ENCODE measurements around the gene COL20A1. TPM values are rescaled to one million over a fixed set of nuclear protein-coding genes. Genes with fewer than 3 reads are reported as not detected.

Gene COL20A1
- total RNA-seq, 1 experiment from 2014 or later = 0.23 TPM

DNA sequence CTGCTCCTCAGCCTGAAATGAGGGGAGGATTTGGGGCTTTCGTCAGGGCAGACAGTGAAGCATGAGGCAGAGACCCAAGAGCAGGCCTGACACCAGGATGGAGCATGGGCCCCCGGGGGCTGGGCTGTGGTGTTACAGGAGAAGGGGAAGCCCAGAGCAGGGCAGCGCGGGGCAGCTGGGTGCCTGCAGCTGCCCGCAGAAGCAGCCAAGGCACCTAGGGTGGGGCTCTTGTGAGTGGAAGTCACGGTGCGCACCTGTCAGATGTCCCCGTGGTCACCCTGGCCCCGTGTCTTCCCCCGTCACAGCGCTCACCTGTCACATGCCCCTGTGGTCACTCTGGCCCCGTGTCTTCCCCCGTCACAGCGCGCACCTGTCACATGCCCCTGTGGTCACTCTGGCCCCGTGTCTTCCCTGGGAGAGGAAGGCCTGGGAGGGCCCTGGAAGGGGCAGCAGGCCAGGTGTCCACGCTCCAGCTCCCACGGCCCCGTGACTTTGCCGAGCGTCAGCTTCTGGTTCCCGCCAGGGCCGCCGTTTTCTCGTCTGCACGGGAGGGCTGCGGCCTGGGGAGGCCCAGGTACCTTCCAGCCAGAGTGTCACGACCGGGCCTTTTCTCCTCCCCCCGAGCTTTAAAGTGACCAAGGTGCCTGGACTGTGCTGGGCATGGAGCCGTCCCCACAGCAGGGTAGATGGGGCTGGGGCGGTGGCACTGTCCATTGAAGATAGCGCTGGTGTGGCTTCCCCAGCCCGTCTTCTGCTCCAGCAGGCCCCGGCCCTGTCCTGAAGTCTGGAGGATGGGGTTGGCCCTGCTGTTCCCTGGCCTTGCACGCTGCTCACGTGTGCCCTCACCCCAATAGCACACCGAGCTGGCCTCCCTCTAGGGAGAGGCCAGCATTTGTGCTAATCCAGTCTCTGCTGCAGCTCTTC is 11.0 kb upstream of the COL20A1 start:
- Histone ChIP-seq H3K4me3 (ENCODE audit: low read depth in 2 of 2, low read length in 2 of 2) (no peak overlapping the region), H3K9me3 (ENCODE audit: control insufficient read depth, insufficient read depth, low read depth, low read length) (no peaks in the 10 kb centered on the region), H3K36me3 (ENCODE audit: control insufficient read depth, insufficient read depth, low read length) (no peaks in the 10 kb centered on the region; the same call in none of the 2 replicates), H3K27me3 (ENCODE audit: control insufficient read depth, insufficient read depth, low read length) (no peaks in the 10 kb centered on the region), H3K4me1 (ENCODE audit: control insufficient read depth, insufficient read depth, low read length) (no peaks in the 10 kb centered on the region), H3K27ac (ENCODE audit: low read length) (no peak overlapping the region)
- in situ Hi-C loops (cut with HindIII; ENCODE audit: low pct_unique_long_range_greater_than_20kb, low sequenced_read_pairs) (loop anchor here (25.0 kb wide), 1 partner anchor 105 kb away; no protein-coding TSS in a partner anchor), intact Hi-C loops (cut with micrococcal nuclease; ENCODE audit: unreplicated experiment) (no loop called here)
- ATAC-seq (no peak), DNase-seq (ENCODE audit: low read depth, low spot score) (no peak)
- BruUV-seq (replicated peaks) = no TSS peak
- POLR2A ChIA-PET = no interaction called here
- CTCF ChIA-PET = interaction anchor here (0.6 to 1.8 kb wide), 2 partner anchors 58 to 413 kb away, joined by 5 read pairs; no protein-coding TSS in a partner anchor
- TF ChIP-seq POLR2AphosphoS5 (IDR thresholded peaks at IDR 0.05; ENCODE audit: low read depth, low read length) (no peak), CTCF (IDR thresholded peaks at IDR 0.05) (no peak)

- in situ Hi-C loops (cut with HindIII; ENCODE audit: low pct_unique_long_range_greater_than_20kb, low sequenced_read_pairs) = loop anchor here (25.0 kb wide), 1 partner anchor 104 kb away; no protein-coding TSS in a partner anchor
- ATAC-seq (no peak), DNase-seq (ENCODE audit: low read depth, low spot score) (no peak)
- H3K4me3 ChIP-seq (ENCODE audit: low read depth in 2 of 2, low read length in 2 of 2) = no peak overlapping the region
- H3K36me3 ChIP-seq (ENCODE audit: control insufficient read depth, insufficient read depth, low read length) = no peaks in the 10 kb centered on the region; the same call in 1 of the 2 replicates
- intact Hi-C loops (cut with micrococcal nuclease; ENCODE audit: unreplicated experiment) = no loop called here
- TF ChIP-seq, protein P1, sequence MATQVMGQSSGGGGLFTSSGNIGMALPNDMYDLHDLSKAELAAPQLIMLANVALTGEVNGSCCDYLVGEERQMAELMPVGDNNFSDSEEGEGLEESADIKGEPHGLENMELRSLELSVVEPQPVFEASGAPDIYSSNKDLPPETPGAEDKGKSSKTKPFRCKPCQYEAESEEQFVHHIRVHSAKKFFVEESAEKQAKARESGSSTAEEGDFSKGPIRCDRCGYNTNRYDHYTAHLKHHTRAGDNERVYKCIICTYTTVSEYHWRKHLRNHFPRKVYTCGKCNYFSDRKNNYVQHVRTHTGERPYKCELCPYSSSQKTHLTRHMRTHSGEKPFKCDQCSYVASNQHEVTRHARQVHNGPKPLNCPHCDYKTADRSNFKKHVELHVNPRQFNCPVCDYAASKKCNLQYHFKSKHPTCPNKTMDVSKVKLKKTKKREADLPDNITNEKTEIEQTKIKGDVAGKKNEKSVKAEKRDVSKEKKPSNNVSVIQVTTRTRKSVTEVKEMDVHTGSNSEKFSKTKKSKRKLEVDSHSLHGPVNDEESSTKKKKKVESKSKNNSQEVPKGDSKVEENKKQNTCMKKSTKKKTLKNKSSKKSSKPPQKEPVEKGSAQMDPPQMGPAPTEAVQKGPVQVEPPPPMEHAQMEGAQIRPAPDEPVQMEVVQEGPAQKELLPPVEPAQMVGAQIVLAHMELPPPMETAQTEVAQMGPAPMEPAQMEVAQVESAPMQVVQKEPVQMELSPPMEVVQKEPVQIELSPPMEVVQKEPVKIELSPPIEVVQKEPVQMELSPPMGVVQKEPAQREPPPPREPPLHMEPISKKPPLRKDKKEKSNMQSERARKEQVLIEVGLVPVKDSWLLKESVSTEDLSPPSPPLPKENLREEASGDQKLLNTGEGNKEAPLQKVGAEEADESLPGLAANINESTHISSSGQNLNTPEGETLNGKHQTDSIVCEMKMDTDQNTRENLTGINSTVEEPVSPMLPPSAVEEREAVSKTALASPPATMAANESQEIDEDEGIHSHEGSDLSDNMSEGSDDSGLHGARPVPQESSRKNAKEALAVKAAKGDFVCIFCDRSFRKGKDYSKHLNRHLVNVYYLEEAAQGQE (IDR thresholded peaks at IDR 0.05; ENCODE audit: insufficient read depth in 1 of 2, low read depth in 2 of 2, low read length in 1 of 2) = no peak
- no peak for TF ChIP-seq CTCF (IDR thresholded peaks at IDR 0.05)
- TF ChIP-seq SIN3A (IDR thresholded peaks at IDR 0.05; ENCODE audit: borderline replicate concordance, insufficient read depth, low read depth, low read length) = no peak
- no peak for TF ChIP-seq TCF7L2 (IDR thresholded peaks at IDR 0.05; ENCODE audit: low read depth, low read length)
- TF ChIP-seq POLR2AphosphoS5 (IDR thresholded peaks at IDR 0.05; ENCODE audit: low read depth, low read length) = no peak
- no peak overlapping the region for H3K27ac ChIP-seq (ENCODE audit: low read length)
- H3K27me3 ChIP-seq (ENCODE audit: control insufficient read depth, insufficient read depth, low read length) = no peaks in the 10 kb centered on the region
- no peaks in the 10 kb centered on the region for H3K4me1 ChIP-seq (ENCODE audit: control insufficient read depth, insufficient read depth, low read length)
- CTCF ChIA-PET = no interaction called here
- BruUV-seq (replicated peaks) = no TSS peak
- POLR2A ChIA-PET = no interaction called here
- no peaks in the 10 kb centered on the region for H3K9me3 ChIP-seq (ENCODE audit: control insufficient read depth, insufficient read depth, low read depth, low read length)
Measured at GRCh38 chr20:63282946-63283345, 10.0 kb upstream of the COL20A1 start.
